ENCODE data around the gene MIOX. TPM values are rescaled to one million over a fixed set of nuclear protein-coding genes. Genes with fewer than 3 reads are reported as not detected.

MIOX gene
- total and polyA plus RNA-seq, 2 of the 13 experiments (the other 11 are each of a cell fraction or from before 2014, with no cell fraction given): 1.5 to 2.9 TPM

DNA sequence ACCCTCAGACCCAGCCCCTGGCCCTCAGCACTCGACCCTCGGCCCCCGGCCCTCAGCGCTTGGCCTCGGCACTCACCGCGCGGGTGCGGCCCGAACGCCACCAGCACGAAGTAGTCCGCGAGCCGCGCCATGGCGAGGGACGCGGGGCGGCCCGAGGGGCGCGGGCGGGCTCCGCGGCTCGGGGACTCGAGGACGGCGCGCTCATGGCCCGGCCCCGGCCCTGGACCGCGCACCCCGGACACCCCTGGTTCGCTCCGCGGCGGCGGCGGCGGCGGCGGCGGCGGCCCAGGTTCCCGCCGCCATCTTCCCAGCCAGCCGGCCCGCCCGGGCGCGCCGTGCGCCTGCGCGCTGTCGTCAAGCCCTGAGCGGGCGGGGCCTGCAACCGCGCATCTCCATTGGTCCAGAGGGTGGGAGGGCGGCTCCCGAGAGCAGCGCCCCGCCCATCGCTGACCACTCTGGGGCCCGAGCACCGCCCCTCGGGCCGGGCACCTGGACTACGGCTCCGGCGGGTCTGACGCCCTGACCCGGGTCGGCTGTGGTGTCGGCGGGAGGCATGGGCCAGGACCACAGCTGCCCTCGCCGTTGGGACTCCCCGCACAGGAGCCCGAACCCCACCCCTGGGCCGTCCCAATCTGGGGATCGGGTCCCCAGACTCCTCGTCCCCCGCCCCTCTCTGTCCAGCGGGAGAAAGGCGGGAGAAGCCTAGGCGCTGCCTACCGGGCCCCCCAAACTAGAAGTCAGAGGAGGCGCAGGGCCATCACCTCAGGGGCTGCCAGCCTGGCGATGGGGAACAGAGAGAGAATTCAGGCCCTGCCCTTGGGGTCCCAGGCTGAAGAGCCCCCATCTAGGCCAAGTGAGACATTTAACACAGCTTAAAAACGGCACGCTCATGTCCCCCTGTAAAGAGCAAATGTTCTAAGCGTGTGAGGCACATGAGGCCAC is 11.7 kb upstream of the MIOX start, which contains the start of gene SBF1 (continued):
- TF ChIP-seq FOXO1 (CRISPR knock-in tag; IDR thresholded peaks at IDR 0.05) (0 out of 2 replicates have a peak, but pooled peaks have one; percentile 18), RXRB (CRISPR knock-in tag; IDR thresholded peaks at IDR 0.05; ENCODE audit: borderline replicate concordance) (no peak), MAFK (conservative IDR thresholded peaks at IDR 0.05 in 1 of 2, IDR thresholded peaks at IDR 0.05 in 1 of 2; ENCODE audit: low read length in 2 of 2) (no peak), ZZZ3 (CRISPR knock-in tag; IDR thresholded peaks at IDR 0.05; ENCODE audit: borderline replicate concordance) (no peak), KLF13 (CRISPR knock-in tag; IDR thresholded peaks at IDR 0.05) (no peak), ZNF749 (CRISPR knock-in tag; IDR thresholded peaks at IDR 0.05; ENCODE audit: borderline replicate concordance) (no peak), ZNF777 (CRISPR knock-in tag; IDR thresholded peaks at IDR 0.05) (0 out of 2 replicates have a peak, but pooled peaks have one; percentile 11), ZNF614 (CRISPR knock-in tag; IDR thresholded peaks at IDR 0.05; ENCODE audit: borderline replicate concordance) (no peak), TBP (CRISPR knock-in tag; IDR thresholded peaks at IDR 0.05) (no peak), SRF (IDR thresholded peaks at IDR 0.05; ENCODE audit: low read depth, low read length) (no peak), ZNF468 (CRISPR knock-in tag; IDR thresholded peaks at IDR 0.05) (no peak), EP300 (IDR thresholded peaks at IDR 0.05; ENCODE audit: low read depth in 2 of 2, low read length in 2 of 2) (no peak), EP300 (CRISPR knock-in tag; IDR thresholded peaks at IDR 0.05; ENCODE audit: borderline replicate concordance) (no peak), MZF1 (CRISPR knock-in tag; IDR thresholded peaks at IDR 0.05; ENCODE audit: borderline replicate concordance) (no peak), RFXAP (CRISPR knock-in tag; IDR thresholded peaks at IDR 0.05; ENCODE audit: borderline replicate concordance) (no peak), SP4 (CRISPR knock-in tag; IDR thresholded peaks at IDR 0.05) (peak; percentile 95), PPARG (CRISPR knock-in tag; conservative IDR thresholded peaks at IDR 0.05) (no peak), ZSCAN21 (CRISPR knock-in tag; IDR thresholded peaks at IDR 0.05; ENCODE audit: borderline replicate concordance) (no peak), EED (CRISPR knock-in tag; IDR thresholded peaks at IDR 0.05) (no peak)
- TF ChIP-seq, protein P1, sequence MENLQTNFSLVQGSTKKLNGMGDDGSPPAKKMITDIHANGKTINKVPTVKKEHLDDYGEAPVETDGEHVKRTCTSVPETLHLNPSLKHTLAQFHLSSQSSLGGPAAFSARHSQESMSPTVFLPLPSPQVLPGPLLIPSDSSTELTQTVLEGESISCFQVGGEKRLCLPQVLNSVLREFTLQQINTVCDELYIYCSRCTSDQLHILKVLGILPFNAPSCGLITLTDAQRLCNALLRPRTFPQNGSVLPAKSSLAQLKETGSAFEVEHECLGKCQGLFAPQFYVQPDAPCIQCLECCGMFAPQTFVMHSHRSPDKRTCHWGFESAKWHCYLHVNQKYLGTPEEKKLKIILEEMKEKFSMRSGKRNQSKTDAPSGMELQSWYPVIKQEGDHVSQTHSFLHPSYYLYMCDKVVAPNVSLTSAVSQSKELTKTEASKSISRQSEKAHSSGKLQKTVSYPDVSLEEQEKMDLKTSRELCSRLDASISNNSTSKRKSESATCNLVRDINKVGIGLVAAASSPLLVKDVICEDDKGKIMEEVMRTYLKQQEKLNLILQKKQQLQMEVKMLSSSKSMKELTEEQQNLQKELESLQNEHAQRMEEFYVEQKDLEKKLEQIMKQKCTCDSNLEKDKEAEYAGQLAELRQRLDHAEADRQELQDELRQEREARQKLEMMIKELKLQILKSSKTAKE (CRISPR knock-in tag; IDR thresholded peaks at IDR 0.05; ENCODE audit: borderline replicate concordance): no peak
- TF ChIP-seq, protein P2, sequence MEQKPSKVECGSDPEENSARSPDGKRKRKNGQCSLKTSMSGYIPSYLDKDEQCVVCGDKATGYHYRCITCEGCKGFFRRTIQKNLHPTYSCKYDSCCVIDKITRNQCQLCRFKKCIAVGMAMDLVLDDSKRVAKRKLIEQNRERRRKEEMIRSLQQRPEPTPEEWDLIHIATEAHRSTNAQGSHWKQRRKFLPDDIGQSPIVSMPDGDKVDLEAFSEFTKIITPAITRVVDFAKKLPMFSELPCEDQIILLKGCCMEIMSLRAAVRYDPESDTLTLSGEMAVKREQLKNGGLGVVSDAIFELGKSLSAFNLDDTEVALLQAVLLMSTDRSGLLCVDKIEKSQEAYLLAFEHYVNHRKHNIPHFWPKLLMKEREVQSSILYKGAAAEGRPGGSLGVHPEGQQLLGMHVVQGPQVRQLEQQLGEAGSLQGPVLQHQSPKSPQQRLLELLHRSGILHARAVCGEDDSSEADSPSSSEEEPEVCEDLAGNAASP (CRISPR knock-in tag; IDR thresholded peaks at IDR 0.05; ENCODE audit: borderline replicate concordance): no peak
- TF ChIP-seq, protein P3, sequence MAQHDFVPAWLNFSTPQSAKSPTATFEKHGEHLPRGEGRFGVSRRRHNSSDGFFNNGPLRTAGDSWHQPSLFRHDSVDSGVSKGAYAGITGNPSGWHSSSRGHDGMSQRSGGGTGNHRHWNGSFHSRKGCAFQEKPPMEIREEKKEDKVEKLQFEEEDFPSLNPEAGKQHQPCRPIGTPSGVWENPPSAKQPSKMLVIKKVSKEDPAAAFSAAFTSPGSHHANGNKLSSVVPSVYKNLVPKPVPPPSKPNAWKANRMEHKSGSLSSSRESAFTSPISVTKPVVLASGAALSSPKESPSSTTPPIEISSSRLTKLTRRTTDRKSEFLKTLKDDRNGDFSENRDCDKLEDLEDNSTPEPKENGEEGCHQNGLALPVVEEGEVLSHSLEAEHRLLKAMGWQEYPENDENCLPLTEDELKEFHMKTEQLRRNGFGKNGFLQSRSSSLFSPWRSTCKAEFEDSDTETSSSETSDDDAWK (CRISPR knock-in tag; IDR thresholded peaks at IDR 0.05): no peak
- TF ChIP-seq, protein P4, sequence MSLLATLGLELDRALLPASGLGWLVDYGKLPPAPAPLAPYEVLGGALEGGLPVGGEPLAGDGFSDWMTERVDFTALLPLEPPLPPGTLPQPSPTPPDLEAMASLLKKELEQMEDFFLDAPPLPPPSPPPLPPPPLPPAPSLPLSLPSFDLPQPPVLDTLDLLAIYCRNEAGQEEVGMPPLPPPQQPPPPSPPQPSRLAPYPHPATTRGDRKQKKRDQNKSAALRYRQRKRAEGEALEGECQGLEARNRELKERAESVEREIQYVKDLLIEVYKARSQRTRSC (CRISPR knock-in tag; IDR thresholded peaks at IDR 0.05; ENCODE audit: low read depth): no peak
